ENCODE data around the gene DEPP1.

DEPP1 gene

DNA sequence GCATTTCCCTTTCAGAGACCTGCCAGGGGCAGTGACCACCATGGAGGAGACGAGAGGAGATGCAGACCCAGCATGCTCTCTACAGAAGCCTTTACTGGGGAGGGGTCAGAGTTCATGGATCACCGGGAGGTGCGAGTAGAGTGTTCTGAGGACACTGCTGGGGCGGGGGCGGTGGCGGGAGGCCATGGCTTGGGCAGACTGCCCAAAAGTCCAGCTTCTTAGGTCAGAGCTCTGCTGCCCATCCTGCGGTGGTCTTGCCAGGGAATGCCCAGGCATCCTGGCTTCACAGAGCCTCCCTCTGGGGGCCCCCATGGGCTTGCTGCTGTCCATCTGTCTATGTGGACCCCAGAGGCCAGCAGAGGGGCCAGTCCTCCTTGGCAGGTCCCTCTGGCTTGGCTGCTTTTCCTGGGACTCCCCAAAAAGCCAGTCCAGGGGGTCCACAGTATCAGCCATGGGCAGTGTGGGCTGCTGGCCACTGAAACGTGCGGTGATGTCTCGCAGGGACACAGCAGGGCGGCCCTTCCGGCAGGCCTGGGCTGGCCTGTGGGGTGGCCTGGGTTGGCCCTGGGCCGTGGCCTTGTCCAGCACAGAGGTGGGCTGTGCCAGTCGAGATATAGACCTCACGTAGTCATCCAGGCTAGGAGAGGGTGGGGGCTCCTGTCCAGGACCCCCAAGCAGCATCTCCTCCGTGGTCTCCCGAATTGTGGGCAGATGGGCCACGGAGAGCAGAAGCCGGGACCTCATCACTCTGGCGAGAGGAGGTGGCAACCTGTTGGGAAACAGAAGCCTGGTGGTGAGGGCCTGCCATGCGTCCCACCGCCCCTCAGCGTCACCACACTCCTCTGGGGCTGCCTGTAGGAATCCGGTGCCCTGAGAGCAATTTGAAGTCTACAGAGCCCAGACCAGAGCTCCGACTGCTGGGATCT, 1.1 kb downstream of the DEPP1 start:
- no peak for DNase-seq

DNA sequence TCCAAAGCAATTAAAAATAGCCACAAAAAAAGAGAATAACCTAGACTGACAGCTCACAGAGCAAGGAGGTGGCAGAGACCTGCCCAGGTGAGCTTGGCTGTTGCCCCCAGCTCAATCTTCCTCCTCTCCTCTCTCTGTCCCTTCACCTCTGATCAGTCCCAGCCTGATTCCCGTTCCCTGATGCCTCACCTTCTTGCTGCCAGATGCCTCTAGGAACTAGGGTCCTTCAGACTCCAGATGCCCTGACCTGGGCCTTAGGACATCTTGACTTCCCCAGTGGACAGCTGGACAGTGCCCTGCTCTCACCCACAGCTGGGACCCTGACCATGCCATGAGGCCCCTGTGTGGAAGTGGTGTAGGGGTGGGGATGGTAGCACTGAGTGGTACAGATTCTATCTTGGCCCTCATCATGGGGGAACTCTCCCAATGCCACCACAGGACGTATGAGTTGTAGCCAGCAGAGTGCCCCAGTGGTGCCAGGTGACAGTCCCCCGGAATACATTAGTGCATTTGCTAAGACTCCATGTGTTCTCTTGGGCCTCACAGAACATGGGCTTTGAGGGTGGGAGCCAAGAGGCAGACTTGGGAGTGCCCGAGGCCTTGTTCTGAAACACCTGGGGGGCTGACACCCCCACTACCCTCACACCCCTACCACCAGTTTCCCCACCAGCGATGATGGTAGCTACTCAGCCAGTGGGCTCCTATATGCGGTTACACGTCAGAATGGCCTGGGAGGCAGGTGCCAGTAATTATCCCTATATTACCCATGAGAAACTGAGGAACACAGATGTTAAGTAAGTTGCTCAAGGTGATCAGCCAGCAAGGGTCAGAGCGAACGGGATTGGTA, 2.0 kb downstream of the DEPP1 start:
- no peak for DNase-seq

DNA sequence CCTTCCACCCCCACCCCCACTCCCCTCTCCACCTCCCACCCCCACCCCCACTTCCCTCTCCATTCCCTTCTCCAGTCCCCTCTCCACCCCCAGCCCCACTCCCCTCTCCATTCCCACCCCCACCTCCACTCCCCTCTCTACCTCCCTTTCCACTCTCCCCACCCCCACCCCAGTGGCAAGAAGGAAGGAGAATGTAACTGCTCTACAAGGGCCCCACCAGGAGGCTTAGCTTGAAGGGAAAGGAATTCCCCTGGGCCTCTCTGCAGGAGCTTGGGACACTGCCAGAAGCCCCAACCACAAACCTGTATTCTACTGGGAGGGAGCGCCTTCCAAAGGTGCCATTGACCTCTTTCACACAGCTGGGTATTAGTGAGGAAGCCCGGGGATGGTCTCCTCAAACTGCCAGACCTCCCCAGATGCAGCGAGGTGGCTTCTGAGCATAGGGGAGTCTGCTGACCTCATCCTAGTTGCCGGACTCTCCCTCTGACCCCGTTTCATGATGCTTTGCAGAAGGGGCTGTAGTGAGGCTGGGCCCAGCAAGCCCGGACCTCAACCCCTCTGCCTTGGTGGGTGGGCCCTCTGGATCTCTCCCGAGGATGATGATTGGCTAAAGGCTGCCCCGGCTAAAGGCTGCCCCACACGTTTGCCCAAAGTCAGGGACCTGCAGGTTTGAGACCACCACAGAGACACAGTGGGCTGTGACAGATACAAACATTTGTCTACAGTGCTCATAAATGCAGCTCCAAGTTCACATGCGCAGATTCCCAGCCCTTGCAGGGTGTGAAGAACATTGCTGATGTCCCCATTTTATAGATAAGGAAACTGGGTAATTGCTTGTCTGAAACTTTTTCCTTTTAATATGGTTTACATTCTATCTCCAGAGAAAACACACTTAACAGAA, 2.9 kb downstream of the DEPP1 start:
- peak; percentile 70 for DNase-seq

DNA sequence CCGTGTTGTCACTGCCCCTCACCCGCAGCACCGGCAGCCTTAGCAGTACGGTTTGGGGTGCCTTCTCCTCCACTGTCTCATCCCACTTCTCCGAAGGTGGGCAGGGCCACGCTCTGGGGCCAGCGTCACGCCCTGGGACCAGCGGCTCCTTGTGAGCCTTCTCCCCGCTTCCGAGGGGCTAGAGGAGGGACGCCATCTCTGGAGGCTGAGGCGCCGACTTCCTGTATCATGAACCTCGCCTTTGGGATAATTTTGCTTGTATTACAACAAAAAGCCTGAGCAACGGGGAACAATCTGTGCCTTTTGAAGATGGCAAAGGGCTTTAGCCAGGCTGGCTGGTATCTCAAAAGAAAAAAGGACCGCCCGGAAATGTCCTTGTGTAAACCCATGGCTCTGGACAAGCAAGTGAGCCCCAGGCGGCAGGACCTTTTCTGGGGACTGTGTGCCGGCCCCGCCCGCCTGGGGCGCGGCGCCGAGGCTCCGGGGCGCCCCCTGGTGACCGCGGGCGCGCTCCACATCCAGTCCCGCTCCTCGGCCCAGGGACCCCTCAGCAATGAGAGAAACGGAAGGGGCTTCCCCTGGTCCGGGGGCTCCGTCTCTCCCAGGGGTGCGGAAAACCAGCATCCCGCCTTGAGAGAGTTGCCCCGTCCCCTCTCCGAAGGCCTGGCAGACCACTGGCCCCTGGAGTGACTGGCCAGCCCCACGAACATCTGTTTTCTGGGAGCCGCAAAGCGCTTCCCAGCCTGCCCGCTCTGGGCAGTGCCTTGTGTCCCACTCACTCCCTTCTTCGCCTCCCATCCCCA, 3.8 kb downstream of the DEPP1 start:
- no peak for DNase-seq

DNA sequence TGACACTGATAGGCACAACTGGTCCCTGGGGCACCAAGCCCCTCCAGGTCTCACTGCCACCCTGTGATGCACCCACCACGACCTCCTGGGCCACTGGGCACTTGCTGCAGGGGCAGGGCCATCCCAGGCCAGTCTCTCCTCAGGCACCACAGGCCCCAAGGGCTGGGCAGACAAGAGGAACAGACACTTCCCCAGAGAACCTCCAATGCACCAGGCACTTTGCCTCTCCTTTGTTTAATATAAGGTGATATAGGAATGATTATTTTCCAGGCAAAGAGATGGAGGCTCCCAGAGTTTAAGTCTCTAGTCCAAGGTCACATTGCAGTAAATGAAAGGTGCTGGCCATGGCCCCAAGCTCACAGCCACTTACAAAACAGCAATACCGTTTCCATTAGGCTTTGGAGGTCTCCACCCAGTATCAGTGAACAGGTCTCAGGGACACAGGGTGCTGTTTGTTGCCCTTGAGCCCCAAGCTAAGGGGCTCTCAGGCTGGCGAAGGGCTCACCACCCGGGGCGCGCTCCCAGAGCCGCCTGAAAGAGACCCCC, 4.5 kb downstream of the DEPP1 start:
- DNase-seq = no peak

DNA sequence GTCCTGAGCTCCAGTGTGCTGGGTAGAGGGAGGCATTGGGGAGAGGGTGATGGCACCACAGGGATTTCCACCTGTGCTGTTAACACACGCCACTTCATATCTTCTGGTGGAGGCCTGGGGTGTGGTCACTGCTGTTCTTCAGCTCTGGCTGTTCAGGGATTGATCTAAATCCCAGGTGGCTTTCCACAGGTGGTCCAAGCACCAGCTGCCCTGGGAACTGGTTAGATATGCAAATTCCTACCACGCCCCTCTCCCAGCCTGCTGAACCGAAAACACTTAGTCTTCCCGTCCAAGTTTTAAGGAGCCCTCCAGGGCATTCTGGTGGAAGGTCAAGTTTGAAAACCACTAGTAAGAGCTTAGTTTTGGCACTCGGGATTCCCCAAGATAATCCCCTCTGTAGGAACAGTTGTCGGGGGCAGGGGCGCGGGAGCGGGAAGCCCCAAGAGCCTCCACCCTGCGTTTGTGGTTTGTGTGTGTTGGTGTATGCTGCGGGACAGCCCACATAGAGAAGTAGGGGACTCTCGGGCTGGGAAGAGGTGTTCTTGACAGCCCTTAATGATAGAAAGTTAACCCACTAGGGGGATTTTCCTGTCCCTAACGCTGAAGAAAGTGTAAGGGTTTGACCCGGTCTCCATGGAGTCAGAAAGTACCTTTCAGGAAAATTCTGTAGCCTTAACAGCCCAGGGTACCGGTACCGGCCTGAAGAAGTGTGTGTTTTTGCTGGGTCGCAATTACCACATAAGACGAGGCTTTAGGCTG, 5.1 kb downstream of the DEPP1 start:
- DNase-seq = peak; percentile 40

DNA sequence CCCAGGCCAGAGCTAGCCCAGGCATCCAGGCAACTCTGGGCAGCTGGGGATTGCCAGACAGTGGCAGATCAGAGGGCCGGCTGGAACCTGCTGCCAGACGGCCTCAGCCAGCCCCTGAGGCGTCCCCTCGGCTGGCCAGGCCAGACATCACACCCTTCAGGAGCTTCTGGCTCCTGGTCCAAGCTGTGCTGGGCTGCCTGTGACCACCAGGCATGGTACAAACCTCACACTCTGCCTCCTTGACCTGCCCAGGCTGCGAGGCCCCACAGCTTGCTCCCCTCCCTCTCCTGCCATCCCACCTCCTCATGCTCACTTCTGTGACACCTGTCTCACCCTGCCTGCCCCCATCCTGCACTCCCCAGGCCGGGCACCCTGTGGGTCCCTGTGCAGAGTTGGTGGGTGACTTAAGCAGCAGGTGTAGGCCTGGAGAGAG, 5.7 kb downstream of the DEPP1 start:
- DNase-seq = no peak

DNA sequence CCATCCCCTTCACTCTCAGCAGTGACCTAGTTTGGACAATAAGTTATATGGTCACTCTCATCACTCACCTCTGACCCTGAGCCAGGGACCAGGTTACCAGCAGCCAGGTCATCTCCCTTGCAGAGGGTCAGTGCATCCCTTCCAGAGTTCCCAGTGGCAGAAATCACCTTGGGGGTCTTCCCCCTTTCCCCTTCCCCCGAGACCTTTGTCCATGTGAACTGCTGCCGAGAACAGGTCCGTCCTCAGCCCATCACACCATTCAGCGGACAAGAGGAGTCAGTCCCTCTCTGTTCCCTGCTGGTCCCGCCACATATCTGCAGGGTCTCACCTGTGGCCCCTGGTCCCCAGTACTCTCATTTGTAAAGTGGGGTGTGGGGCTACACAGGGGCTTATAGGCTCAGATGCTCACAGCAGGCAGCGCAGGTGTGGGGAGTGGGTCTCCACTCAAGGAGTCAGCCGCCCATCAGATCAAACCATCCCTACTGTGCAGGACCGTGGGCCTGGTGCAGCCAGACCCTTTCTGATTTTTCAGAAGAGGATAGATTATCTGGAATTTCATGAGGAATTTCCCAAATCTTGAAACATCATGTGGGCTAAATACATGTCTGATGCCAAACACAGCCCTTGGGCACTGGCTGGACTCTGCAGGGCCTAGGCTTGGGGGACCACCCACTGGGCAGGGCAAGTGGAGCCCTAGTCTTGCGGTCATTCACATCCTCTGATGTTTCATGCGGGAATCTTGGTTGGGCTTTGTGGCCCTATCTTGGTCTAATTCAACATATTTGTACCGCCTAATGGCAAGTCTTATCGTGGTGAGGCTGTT, 6.5 kb downstream of the DEPP1 start:
- no peak for DNase-seq

DNA sequence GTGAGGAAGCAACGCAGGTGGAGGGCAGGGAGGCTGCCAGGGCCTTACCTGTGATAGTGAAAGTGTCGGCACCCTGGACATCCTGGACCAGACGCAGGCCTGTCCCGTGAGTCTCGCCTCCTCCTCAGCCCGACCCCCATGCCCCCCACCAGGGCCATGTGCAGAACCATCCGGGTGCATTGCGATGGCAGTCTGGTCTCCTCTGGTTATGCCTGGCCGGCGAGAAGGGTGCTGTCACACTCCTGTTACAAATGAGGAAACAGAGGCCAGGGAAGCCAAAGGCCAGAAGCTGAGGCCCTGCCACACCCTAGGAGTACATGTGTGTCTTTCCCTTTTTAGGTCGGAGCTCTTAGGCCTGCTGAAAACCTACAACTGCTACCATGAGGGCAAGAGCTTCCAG, 7.2 kb downstream of the DEPP1 start:
- no peak for DNase-seq

DNA sequence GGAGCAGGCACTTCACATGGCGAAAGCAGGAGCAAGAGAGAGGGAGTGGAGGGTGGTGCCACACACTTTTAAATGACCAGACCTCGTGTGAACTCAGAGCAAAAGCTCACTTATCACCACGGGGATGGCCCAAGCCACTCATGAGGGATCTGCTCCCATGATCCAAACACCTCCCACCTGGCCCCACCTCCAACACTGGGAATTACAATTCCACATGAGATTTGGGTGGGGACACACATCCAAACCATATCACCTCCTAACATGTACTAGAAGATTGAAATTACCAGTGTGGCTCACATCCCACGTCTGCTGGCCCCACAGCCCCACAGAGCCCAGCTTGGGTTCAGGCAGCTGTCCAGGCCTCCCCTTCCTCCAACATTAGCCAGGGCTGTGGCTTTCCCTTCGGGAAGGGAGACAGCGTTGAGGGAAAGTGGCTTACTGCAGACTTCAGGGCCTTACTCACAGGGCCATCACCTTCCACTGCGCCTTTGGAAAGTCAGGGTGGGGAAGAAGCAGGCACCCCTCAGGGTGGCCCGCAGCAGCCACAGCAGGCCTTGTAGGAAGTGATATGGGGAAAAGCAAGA, 7.7 kb downstream of the DEPP1 start:
- no peak for DNase-seq

DNA sequence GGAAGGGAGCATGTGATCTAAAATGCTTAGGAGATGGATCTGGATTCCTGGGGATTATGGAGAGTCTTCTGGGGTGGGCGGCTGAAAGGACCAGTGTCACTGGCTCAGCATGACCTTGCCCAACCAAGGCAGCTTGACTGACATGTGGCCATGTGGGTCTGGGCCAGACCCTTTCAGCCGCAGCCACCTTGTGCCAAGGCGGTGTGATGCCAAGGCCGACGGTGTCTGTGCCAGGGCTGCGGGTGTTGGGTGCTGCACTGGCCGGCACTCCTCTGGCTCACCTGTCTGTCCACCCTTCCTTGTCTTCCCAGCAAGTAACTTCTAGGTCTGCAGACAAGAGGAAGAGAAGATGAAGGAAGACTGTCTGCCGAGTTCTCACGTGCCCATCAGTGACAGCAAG, 8.8 kb downstream of the DEPP1 start:
- DNase-seq = no peak

DNA sequence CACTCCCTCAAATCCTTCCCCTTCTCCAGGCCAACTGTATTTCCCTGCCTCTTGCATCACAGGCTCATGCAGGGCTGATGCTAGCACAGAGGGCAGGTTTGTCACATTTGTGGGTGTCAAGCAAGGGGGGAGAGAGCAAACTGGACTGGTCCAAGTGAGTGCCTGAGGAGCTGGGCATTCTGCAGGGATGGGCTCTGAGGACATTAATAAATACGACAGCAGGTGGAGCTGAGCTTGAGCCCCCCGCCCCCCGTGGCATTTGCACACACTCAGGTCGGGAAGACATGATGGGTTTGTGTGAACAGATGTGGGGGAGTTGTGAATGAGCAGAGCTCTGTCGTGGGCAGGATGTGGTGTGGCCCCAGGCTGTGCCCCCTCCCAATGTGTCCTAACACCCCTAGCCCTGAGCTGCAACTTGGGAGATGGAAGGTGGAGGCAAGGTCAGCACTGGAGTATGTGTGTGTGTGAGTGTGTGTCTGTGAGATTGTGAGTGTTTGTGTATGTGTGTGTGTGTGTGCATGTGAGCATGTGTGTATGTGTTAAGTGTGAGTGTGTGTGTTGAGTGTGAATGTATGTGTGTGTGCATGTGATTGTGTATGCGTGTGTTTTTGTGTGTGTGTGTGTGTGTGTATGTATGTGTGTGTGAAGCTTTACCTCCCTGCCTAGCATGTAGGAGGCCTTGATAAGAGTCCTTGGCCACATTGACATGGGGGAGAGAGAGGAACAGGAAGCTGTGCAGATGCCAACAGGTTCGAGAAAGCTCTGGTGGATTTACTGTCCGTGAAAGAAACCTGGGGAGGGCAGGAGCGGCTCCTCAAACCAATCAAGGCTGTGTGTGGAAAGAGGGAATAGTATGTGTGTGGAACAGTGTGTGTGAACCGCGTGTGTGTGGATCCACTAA, 9.9 kb downstream of the DEPP1 start:
- no peak for DNase-seq

DNA sequence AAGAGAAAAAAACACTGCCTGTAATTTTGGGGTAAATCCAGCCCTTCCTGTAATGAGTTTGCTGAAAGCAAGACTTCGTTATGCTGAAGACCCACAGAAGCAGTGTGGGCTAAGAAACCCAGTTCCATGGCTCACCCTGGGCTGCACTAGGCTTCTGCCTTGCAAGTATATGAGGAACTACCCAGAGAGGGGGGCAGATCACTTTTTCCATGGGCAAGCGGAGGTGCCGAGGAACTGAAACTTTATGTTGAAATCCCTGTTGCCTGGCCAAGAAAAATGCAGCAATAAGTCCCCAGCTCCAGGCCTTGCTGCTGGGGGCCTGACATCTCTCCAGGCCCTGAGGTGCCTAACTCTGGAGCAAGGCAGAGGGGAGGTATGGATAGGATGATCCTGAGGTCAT, 10.5 kb downstream of the DEPP1 start:
- no peak for DNase-seq

DNA sequence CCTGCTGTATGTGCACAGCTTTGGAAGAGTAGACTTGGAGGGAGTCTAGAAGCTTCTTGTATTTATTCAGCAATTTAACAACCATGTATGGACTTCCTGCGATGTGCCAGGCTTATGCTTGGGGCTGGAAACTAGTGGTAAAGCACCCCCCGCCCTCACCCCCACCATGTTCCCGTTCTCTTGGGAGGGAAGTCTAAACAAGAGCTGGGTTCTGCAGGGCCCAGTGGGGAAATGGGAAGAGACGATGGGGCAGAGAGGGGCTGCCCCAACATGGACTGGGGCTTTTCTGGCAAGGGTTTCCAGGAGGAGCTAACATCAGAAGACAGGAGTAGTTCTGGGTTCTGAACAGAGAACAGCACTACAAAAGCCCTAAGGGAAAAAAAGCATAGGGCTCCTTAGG, 11.0 kb downstream of the DEPP1 start:
- no peak for DNase-seq

DNA sequence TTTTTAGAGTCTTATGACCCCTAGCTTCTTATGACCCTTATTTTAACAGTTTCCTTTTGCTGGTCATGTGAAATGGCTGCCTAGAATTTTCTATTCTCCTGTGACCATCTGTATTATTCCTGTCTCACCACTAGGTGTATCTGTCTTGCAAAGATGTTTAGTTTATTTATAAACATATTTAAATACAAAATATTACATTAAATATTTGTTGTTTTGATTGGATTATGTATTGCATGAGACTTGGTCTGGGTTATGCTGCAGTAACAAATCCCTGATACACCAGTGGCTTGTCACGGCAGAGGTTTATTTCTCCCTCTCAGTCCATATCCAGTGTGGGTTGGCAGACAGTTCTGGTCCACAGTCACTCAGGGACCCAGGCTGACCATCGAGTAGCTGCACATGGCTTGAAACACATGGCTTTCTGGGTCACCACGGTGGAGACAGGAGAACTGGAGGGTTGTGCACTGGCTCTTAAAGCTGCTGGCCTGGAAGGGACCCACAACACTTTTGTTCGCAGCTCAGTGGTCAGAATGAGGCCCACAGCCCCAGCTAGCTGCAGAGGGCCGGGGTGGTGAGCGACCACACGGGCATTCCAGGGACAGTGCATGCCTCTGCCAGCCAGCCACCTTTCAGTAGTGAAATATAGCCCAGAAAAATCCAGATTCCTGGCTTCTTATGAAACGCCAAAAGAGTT, 11.6 kb downstream of the DEPP1 start:
- DNase-seq = no peak

DNA sequence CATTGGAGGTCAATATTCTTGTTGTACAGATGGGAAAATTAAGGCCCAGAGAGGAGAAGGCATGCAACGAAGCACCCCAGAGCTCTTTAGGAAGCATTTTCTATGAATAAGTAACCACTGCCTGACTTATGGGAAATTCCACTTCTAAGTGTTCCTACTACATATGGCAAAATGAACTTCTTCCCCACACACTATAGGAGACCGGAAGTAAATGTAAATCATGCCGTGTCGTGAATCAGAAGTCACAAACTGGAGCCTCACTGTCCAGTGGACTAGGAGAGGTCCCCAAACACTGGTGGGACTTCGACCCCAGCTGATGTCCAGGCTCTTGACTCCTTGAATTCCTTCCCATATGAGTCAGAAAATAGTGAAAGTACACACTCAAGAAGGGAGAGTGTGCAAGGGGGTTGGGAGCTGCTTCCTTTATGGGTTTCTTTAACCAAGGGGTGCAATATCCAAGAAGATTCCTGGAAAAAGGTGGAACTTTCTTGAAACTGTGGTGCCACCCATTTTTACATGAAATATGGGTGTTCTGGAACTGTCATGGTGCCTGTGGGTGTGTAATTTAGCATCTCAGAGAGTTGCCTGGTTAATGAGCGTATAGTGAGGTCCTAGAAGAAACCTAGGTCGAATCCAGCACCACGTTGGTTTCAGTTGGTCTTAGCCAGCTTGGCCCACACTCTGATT, 12.3 kb downstream of the DEPP1 start:
- DNase-seq = no peak

DNA sequence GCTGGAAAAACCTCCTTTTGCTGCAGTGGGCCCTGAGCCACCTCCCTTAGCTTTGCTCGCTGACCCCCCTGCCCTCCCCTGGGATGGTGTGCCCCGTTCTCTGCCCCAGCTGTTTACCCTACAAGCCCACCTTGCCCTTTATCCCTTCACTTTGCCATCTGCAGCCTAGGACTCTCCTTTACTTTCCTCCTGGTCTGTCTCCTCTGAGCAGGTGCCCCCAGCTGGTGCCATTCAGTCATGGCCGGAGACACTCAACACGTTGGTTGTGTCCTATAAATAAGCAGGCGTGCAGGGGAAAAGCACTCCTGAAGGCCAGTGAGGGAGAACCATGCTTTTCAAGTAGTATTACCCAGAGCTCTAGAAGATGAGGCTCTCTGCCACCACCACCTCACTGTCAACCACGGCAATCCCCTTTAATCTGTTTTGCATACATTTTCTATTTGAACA, 12.9 kb downstream of the DEPP1 start:
- DNase-seq = no peak
